LNCAP (cell line): ENCODE results near the gene CLCN3.

Source experiments
- TF ChIP-seq, protein P1 (sequence below): fragments of 450-650 bp; IDR thresholded peaks from 2 replicates; pipeline ENCODE4 v1.5.1; 2017; ENCODE audit warnings: mild to moderate bottlenecking

Gene CLCN3

DNA sequence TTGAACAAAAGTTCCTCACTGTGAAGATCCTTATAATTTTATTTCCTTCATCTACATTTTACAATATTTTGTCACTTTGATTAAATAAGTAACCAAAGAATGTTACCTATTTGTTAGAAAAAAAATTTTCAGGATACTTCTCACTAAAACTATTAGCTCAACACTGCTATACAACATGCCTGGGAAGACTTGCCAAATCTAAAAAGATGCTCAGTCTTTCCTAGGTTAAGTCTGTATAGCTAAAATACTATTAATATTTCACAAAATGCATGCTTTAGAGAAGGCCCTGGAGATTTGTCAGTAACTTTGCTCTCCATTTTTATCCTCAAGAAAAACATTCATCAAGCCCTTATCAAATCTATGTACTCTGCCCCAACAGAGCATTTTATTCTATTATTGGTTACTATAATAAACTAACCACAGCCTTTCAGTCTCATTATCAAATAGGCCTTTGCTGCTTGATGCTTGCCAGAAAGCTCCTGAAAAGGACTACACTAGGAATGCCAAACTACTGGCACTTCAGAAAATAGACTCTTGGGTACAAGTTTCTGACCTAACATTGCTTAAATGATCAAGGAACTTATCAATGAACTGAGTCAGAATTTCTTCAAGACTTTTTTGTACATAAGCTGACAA is 25.7 kb upstream of the CLCN3 start:
- TF ChIP-seq, protein P1, sequence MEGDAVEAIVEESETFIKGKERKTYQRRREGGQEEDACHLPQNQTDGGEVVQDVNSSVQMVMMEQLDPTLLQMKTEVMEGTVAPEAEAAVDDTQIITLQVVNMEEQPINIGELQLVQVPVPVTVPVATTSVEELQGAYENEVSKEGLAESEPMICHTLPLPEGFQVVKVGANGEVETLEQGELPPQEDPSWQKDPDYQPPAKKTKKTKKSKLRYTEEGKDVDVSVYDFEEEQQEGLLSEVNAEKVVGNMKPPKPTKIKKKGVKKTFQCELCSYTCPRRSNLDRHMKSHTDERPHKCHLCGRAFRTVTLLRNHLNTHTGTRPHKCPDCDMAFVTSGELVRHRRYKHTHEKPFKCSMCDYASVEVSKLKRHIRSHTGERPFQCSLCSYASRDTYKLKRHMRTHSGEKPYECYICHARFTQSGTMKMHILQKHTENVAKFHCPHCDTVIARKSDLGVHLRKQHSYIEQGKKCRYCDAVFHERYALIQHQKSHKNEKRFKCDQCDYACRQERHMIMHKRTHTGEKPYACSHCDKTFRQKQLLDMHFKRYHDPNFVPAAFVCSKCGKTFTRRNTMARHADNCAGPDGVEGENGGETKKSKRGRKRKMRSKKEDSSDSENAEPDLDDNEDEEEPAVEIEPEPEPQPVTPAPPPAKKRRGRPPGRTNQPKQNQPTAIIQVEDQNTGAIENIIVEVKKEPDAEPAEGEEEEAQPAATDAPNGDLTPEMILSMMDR = no peak

DNA sequence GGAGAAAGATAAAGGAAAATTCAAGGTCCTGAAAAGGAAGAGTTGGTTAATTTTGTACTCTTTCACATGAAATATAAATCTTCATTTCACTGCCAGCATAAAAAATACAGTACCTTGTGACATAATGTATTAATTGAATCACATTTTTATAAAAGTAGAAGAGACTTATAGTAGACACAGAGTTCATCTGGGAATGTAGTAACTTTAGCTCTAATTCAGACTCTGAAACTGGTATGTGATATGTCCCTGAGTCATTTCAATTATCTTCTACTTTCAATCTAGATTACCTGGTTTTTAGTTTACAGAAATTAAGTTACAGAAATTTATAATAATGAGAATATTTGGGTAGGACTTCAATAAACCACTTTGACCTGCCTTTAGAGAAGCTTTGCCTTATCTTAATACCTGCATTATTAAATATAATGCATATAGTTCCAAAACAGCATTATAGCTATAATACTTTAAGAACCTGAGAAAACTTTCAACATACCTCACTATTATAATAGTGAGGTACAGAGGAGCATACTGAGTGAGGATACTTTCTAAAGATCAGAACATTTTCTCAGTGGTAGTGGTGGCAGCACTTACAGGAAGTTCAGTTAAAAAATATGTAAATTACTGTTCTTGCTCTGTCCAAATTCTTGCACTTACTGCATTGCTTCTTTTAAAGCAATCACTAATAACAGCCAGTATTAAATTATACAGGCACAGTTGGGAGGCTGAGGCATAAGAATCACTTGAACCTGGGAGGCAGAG is 19.2 kb upstream of the CLCN3 start:
- TF ChIP-seq, protein P1 = no peak

DNA sequence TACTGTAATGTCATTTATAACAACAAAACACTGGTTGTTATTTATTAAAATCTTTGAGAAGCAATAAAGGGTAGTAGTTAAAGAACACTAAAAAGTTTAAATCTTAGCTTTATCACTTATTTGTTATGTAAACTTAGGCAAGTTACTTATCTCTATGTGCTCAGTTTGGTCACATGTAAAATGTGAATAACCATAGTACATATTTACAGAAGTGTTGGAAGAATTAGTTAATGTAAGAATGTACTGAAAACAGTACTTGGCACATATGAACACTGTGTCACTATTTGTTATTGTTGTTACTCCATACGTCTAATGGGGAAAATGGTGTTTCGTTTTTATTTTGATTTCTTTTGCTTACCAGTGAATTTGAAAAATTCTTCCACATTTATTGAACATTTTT is 17.1 kb upstream of the CLCN3 start:
- TF ChIP-seq, protein P1 = no peak

DNA sequence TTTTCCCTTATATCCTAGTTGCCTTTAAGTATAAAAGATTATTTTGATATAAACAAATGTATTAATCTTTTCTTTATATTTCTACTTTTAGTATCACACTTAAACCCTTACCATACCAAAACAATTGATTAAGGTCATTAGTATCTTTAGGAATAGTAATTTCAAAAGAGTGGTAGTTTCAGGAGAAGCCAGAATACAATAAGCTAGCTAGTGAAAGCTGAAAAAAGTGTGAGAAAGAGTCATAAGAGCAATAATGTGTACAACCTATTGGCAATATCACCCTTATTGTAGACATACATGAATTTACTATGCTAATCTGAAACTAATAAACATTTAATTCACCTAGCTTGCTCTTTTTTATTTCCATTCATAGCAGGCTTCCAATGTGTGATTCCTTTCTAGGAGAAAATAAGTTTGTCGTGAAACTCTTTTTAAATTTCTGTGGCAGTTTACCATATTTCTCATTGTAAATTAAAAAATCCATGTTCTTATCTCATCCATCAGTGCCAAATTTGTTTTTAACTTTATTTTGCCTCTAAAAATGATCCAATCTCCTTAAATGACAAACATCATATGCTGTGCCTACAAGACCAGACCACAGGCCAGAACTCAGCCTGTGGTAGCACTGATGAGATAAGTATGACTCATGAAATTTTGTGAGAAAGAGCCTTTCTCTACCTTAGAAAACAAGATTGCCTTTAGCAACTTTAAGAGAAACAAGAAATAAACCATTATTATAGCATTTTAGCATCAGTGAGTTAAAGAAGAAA is 16.1 kb upstream of the CLCN3 start:
- TF ChIP-seq, protein P1 = no peak

DNA sequence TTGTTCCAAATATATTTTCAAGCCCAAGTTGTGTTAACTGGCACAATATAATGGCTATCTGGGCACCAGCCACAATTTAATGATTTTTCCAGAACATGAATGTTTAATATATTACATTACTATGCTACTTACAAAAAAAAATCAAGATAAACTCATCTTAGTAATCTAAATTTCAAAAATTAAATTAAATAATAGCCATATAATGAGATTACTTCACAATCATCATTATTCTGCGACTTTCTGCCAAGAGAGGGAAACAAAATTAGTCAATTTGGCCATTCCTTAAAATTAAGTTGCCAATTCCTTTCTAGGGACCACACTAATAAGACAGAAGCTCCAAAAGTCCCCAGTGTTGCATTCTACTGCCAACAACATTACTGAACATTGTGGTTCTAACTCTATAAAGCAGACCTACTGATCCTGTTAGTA is 15.5 kb upstream of the CLCN3 start:
- TF ChIP-seq, protein P1 = no peak

DNA sequence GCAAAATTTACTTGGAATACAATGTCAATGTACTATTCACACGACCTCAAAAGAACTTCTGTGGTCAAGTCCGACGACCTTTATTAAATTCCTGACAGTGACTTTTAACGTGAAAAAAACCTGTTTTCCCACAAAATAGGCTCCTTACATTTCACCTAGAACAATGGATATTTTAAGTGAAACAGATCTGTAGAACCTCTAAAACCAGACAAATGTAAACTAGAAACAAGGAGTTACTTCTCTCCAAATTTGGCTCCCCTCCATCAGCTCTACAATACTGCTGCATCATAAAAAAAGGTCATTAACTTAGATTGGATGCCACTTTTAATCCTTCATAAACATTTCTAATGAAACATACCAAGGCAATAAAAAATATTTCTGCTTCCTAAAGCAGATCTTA is 9.2 kb upstream of the CLCN3 start:
- TF ChIP-seq, protein P1 = no peak

DNA sequence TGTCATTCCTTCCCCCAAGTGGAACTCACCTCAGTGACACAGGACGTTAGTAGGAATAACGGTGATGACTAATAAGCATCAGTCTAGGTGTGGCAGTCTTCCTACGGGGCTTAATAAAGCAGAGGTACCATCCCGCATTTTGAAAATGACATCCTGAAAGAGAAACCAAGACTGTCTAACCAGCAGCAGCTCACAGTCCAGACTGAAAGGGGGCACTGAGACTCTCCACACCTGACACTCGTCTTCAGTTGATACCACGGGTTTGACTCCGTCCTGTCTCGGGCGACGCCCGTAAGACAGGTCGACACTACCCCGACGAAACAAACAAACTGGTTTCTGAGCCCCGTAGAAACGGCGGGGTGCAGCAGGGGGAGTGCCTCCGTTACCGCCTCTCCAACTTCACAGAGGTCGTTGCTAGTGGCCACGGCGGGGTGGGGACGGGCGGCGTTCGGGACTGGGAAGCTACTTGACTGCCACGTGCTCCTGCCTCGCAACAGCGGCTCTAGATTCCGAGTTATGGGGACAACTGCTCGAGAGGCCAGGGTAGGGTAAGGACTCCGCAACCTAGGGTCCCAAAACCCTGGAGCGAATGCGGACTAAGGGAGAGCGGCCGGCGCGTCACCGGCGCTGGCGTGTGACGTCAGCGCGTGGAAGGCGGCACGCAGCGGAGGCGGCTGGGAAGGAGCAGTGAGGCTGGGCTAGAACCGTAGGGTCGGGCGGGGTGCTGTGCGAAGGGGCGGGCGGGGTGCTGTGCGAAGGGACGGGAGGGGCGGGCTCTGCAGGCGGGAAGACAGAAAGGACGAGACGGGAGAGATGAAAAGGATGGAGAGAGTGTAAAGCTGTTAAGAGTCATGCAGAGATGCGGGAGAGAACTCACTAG is 8.1 kb upstream of the CLCN3 start, which contains the start of gene NEK1:
Gene NEK1 (minus strand): TSS at position 593 of the 880 bp plus-strand sequence. CDS start 9,953 bp downstream, outside the sequence.
- TF ChIP-seq, protein P1 = no peak
